Measurements from ENCODE around the gene H3-3A. TPM values are rescaled to one million over a fixed set of nuclear protein-coding genes. Genes with fewer than 3 reads are reported as not detected.

The H3-3A gene
- total and polyA plus RNA-seq, 9 donors, result 351 to 754 (median 651) TPM

DNA sequence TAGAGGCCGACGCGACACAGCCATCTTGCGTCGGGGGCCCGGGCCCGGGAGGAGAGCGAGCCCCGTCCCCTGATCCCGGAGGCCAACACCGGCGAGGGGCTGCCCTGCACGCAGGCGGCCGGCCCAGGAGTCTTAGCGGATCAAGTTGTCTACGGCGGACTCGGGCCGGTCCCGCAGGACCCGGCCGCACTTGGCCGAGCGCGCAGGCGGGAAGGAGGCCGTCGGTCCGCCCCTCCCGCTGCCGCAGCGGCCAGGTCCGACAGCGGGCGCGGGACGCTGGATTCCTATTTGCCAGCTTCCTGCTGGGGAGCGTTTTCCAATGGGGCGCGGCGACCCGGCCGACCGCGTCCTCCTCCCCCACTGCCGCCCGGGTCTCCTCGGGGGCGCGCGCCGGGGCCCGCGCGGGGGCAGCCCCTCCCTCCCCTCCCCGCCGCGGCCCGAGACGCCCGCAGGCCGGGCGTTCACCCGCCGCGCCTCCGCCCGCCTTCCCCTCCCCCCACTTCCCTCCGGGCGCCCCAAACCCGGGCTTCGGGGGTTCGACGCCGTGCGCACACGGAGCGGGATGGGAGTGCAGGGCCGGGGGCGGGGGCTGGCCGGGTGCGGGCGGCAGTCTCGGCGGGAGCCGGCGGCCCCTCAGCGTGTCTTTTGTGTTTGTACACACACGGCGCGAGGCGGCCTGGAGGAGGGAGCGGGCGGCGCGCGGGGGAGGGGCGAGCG, 517 bp upstream of the H3-3A start:
- H3K4me3 ChIP-seq (ENCODE audit: low read length), result peak overlapping the region; percentile 74
- H3K9me3 ChIP-seq (replicated peaks; ENCODE audit: control insufficient read depth, low read depth, low read length), result no peaks in the 10 kb centered on the region
- 0% methylated on average over 86 of the region's 100 CpGs for WGBS (ENCODE audit: insufficient coverage)
- H3K4me1 ChIP-seq (ENCODE audit: control insufficient read depth, insufficient read depth, low read length), result peaks cover 12% of the 10 kb centered on the region
- peaks cover 9% of the 10 kb centered on the region for H3K36me3 ChIP-seq (ENCODE audit: control insufficient read depth, insufficient read depth, low read length)
- peak overlapping the region; percentile 96 for H3K27ac ChIP-seq (ENCODE audit: low read length)
- no peaks in the 10 kb centered on the region for H3K27me3 ChIP-seq (ENCODE audit: control insufficient read depth, insufficient read depth, low read length)
- DNase-seq, result peak; percentile 91

DNA sequence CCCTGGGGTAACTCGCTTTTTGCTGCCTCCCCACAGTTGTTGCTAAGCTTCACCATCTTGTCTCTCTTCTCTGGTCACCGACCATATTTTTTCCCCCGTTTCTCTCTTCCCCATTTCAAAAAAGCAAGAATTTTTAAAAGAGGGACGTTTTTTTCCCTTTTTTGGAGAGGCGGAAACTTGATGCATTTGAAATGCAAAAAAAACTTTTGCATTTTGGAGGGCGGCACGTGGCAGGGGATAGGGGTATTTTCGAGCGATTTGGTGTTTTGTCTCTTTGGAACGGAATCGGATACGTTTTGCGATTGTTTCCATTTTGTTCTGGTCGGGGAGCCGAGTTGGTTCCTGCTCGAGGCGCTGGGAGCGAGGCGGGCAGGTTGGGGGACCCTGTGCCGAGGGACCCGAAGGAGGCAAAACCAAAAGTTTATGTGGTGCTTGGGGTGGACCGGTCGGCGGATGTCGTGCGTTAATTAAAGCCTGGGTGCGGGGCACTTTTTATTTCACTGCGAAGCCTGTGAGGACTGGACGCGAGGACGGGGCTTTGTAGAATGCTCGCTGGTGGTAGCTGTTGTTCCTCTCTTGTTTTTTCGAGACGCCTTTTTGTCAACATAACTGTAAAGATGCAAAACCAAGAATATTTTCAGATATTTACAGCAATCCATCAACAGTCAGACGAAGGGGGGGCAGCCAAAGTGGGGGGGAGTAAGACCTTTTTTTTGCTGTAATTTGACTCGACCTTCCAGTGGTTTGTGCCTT, 884 bp downstream of the H3-3A start:
- Histone ChIP-seq H3K9me3 (replicated peaks; ENCODE audit: control insufficient read depth, low read depth, low read length) (no peaks in the 10 kb centered on the region), H3K36me3 (ENCODE audit: control insufficient read depth, insufficient read depth, low read length) (peaks cover 15% of the 10 kb centered on the region), H3K27ac (ENCODE audit: low read length) (peak overlapping the region; percentile 100), H3K27me3 (ENCODE audit: control insufficient read depth, insufficient read depth, low read length) (no peaks in the 10 kb centered on the region), H3K4me1 (ENCODE audit: control insufficient read depth, insufficient read depth, low read length) (peaks cover 12% of the 10 kb centered on the region), H3K4me3 (ENCODE audit: low read length) (peak overlapping the region; percentile 89)
- DNase-seq, result peak; percentile 79
- under 1% methylated on average over 20 of the region's 36 CpGs for WGBS (ENCODE audit: insufficient coverage)

DNA sequence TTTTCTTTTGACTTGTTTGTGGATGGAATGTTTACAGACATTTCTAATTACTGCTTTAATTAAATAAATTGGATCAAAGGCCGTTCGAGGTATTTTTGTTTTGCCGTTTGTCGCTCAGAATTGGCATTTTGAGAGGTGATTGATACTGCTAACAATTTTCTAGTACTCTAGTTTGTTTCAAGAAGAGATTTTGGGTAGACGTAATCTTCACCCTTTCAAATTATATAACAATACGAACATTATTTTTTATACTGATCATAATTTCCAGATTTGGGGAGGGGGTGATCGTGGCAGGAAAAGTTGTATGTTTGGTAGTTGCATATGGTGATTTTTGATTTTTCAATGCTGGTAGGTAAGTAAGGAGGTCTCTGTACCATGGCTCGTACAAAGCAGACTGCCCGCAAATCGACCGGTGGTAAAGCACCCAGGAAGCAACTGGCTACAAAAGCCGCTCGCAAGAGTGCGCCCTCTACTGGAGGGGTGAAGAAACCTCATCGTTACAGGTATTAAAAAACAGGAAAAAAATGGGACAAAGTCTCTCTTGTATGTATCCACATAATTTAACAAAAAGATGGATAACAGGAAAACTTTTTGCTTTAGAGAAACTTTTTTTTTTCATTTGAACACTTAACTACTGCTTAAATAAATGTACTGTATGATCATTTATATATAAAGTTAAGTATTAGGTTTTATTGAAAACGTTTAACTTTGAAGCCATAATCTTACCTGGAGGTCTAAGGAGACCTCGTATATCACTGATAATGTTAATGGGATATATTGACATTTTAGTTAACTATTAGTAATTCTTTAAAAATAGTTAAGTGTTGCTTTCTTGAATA, 1.7 kb downstream of the H3-3A start:
- H3K4me1 ChIP-seq (ENCODE audit: control insufficient read depth, insufficient read depth, low read length), result peaks cover 12% of the 10 kb centered on the region
- 0% methylated on average over 4 of the region's 17 CpGs for WGBS (ENCODE audit: insufficient coverage)

DNA sequence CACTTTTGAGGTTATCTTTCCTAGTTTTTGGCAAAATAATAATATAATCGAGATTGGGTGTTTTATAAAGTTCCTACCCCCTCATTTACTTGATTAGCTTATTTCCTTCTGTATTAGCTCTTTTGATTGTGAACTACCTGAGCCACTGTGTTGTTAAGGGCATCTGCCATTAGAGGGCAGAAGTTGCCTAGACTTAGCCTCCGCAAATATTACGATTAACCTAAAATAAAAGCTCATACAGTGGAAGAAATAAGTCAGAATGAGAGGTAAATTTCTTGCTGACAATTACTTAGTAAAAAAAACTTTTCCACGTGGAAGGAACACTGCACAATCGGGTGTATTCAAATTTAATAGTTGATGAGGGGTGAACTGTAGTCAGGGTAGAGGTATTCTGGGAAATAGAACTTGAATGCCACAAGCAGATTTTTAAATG, 2.3 kb downstream of the H3-3A start:
- Histone ChIP-seq H3K36me3 (ENCODE audit: control insufficient read depth, insufficient read depth, low read length) (peaks cover 23% of the 10 kb centered on the region), H3K4me3 (ENCODE audit: low read length) (peak overlapping the region; percentile 89), H3K27me3 (ENCODE audit: control insufficient read depth, insufficient read depth, low read length) (no peaks in the 10 kb centered on the region), H3K27ac (ENCODE audit: low read length) (peak overlapping the region; percentile 100), H3K9me3 (replicated peaks; ENCODE audit: control insufficient read depth, low read depth, low read length) (no peaks in the 10 kb centered on the region), H3K4me1 (ENCODE audit: control insufficient read depth, insufficient read depth, low read length) (peaks cover 12% of the 10 kb centered on the region)
- no CpG with 5 or more reads among the region's 5 CpGs for WGBS (ENCODE audit: insufficient coverage)
- peak; percentile 84 for DNase-seq

More for the DNA sequence above, 1.7 kb downstream of the H3-3A start:
- Histone ChIP-seq H3K27me3 (ENCODE audit: control insufficient read depth, insufficient read depth, low read length) (no peaks in the 10 kb centered on the region), H3K4me3 (ENCODE audit: low read length) (peak overlapping the region; percentile 89), H3K9me3 (replicated peaks; ENCODE audit: control insufficient read depth, low read depth, low read length) (no peaks in the 10 kb centered on the region), H3K27ac (ENCODE audit: low read length) (peak overlapping the region; percentile 100), H3K36me3 (ENCODE audit: control insufficient read depth, insufficient read depth, low read length) (peaks cover 18% of the 10 kb centered on the region)
- DNase-seq, result peak; percentile 29

DNA sequence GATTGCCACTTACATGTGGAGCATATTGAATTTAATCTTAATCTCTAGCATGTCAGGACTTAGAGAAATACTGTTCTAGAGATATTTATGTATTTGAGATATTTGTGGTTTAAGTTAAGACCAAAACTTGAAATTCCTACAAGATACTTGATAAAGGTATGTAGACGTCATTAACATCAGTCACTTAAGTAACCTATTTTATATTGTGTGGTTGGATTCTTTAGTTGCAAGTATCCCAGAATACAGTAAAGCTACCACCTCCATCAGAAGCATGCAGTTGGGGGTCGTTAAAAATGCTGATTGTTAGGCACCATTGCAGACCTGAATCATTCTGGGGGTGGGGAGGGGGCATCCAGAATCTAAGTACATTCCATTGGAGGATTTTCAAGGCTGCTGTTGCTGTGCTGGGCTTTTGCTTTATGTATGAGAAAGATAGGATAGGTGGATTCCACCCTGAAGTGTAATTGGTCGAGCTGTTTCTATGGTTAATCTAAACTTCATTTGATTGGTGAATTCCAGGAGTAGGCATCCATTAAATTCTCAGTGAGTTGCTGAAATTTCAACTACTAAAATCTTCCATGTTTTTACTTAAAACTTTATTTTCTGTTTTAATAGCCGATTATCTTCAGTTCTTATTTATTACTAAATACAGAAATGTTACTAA, 4.0 kb downstream of the H3-3A start:
- DNase-seq, result peak; percentile 16
- Histone ChIP-seq H3K27ac (ENCODE audit: low read length) (no peak overlapping the region), H3K36me3 (ENCODE audit: control insufficient read depth, insufficient read depth, low read length) (peaks cover 26% of the 10 kb centered on the region), H3K9me3 (replicated peaks; ENCODE audit: control insufficient read depth, low read depth, low read length) (no peaks in the 10 kb centered on the region), H3K4me3 (ENCODE audit: low read length) (no peak overlapping the region), H3K27me3 (ENCODE audit: control insufficient read depth, insufficient read depth, low read length) (no peaks in the 10 kb centered on the region), H3K4me1 (ENCODE audit: control insufficient read depth, insufficient read depth, low read length) (peaks cover 7% of the 10 kb centered on the region)
- WGBS (ENCODE audit: insufficient coverage), result 60% methylated on average over 1 of the region's 4 CpGs

DNA sequence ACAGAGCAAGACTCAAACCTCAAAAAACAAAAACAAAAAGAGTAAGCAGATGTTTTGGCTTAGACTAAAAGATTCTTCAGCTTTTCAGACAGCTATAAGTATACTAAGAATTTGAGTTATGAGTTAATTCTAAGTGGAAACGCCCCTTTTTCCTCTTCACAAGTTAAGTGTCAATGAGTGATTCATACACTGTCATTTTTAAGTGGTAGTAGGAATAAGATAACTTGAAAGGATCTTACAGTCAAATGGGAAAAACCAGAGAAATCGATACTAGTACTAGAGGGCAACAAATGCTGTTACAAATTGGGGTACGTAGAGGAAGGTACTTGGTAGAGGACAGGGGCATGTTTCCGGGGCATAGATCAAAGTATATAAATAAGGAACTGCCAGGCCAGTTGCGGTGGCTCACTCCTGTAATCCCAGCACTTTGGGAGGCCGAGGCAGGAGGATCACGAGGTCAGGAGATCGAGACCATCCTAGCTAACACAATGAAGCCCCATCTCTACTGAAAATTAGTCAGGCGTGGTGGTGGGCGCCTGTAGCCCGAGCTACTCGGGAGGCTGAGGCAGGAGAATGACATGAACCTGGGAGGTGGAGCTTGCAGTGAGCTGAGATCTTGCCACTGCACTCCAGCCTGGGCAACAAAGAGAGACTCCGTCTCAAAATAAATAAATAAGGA, 7.4 kb downstream of the H3-3A start:
- H3K36me3 ChIP-seq (ENCODE audit: control insufficient read depth, insufficient read depth, low read length), result peaks cover 37% of the 10 kb centered on the region
- no peak overlapping the region for H3K4me3 ChIP-seq (ENCODE audit: low read length)
- H3K4me1 ChIP-seq (ENCODE audit: control insufficient read depth, insufficient read depth, low read length), result peaks cover 7% of the 10 kb centered on the region
- H3K27ac ChIP-seq (ENCODE audit: low read length), result no peak overlapping the region
- no peaks in the 10 kb centered on the region for H3K9me3 ChIP-seq (replicated peaks; ENCODE audit: control insufficient read depth, low read depth, low read length)
- 96% methylated on average over 6 of the region's 13 CpGs for WGBS (ENCODE audit: insufficient coverage)
- DNase-seq, result no peak
- H3K27me3 ChIP-seq (ENCODE audit: control insufficient read depth, insufficient read depth, low read length), result no peaks in the 10 kb centered on the region

DNA sequence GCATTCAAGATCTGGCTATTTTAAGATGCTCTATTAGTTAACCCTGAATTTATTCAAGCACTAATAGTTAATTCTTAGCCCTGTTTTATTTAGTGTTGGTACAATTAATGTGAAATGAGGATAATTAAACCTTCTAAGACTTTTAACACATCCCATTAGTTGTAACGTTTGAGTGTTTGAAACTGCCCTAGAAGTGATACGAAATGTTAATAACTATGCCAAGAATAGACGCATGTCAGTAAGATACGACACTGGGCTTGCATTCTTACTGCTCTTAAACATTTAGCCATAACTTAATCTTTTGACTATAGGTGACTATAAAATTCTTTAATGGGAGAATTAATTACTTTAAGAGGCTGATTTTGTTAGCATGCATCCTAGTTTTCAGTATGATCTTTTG, 9.8 kb downstream of the H3-3A start:
- no peak for DNase-seq
- H3K9me3 ChIP-seq (replicated peaks; ENCODE audit: control insufficient read depth, low read depth, low read length), result no peaks in the 10 kb centered on the region
- no peak overlapping the region for H3K27ac ChIP-seq (ENCODE audit: low read length)
- H3K27me3 ChIP-seq (ENCODE audit: control insufficient read depth, insufficient read depth, low read length), result no peaks in the 10 kb centered on the region
- H3K4me1 ChIP-seq (ENCODE audit: control insufficient read depth, insufficient read depth, low read length), result no peaks in the 10 kb centered on the region
- peaks cover 30% of the 10 kb centered on the region for H3K36me3 ChIP-seq (ENCODE audit: control insufficient read depth, insufficient read depth, low read length)
- no peak overlapping the region for H3K4me3 ChIP-seq (ENCODE audit: low read length)
- WGBS (ENCODE audit: insufficient coverage), result no CpG with 5 or more reads among the region's 4 CpGs

DNA sequence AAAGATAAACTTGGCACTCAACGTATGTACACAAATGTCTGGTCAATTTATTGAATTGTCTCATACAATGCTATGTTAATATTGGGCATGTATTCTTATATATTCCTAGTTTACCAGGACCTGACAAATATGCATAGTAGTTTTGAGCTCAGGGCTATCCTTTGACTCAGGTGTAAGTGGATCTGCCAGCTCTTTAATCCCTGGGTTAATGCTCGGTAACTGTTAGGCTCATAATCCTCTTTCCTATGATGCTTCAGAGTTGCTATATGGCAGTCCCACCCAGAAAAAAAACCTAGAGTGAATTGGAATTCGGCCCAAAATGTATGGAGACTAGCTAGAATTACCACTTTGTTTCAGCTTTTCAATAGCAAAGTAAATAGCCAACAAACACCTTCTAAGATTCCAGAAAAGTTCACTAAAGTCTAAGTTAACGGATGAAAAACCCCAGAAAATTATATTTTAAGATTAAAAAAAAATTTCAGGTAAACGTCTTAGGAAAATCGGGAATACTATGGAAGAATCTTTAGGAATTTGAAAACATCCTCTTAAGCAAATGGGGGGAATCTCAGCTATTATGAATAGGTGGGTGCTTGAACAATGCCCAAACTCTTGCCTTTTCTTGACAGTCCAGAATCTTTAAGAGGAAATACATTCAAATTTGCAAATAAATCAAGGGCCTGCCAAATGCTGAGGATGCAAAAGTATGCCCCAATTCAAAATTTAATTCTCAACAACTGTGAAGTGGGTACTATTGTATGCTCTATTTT, 10.9 kb downstream of the H3-3A start:
- 13% methylated on average over 1 of the region's 6 CpGs for WGBS (ENCODE audit: insufficient coverage)
- no peak for DNase-seq
- Histone ChIP-seq H3K9me3 (replicated peaks; ENCODE audit: control insufficient read depth, low read depth, low read length) (no peaks in the 10 kb centered on the region), H3K4me3 (ENCODE audit: low read length) (no peak overlapping the region), H3K36me3 (ENCODE audit: control insufficient read depth, insufficient read depth, low read length) (peaks cover 24% of the 10 kb centered on the region), H3K27me3 (ENCODE audit: control insufficient read depth, insufficient read depth, low read length) (no peaks in the 10 kb centered on the region), H3K4me1 (ENCODE audit: control insufficient read depth, insufficient read depth, low read length) (no peaks in the 10 kb centered on the region), H3K27ac (ENCODE audit: low read length) (no peak overlapping the region)

DNA sequence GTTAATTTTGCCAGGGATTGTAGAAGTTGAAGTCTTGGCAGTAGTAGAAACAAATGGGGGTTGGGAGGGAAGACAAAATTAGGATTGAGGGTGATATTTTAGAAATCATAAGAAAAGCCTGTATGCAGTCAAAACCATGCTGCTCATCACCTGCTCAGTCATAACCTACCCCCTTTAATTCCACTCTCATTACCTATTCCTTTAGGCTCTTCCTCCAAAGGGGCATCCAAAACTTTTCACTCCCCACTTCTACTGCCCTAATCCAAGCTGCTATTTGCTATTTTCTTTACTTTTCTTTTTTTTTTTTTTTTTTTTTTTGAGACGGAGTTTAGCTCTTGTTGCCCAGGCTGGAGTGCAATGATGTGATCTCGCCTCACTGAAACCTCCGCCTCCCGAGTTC, 11.5 kb downstream of the H3-3A start:
- Histone ChIP-seq H3K36me3 (ENCODE audit: control insufficient read depth, insufficient read depth, low read length) (peaks cover 19% of the 10 kb centered on the region), H3K4me3 (ENCODE audit: low read length) (no peak overlapping the region), H3K9me3 (replicated peaks; ENCODE audit: control insufficient read depth, low read depth, low read length) (no peaks in the 10 kb centered on the region), H3K27me3 (ENCODE audit: control insufficient read depth, insufficient read depth, low read length) (no peaks in the 10 kb centered on the region), H3K4me1 (ENCODE audit: control insufficient read depth, insufficient read depth, low read length) (no peaks in the 10 kb centered on the region), H3K27ac (ENCODE audit: low read length) (no peak overlapping the region)
- DNase-seq, result no peak
- WGBS (ENCODE audit: insufficient coverage), result 78% methylated on average over 3 of the region's 4 CpGs

Measured in muscle of leg (tissue), 11 donors.